ENCODE measurements around the gene SFTPA2.
"Not testable (repeated sequence)": the region's sequence is repeated elsewhere in the genome, so short reads cannot be mapped to it uniquely, and the experiment has no call there.

The SFTPA2 gene

GRCh38 chr10:79585870-79586527 is 25.8 kb upstream of the SFTPA2 start:
- Histone ChIP-seq H3K4me1 (no peaks in the 10 kb centered on the region), H3K4me3 (ENCODE audit: low read depth, low read length) (no peak overlapping the region), H3K27me3 (0 out of 2 replicates have a peak, but pooled peaks cover 5% of the 10 kb centered on the region), H3K36me3 (no peaks in the 10 kb centered on the region), H3K9me3 (no peaks in the 10 kb centered on the region)
- TF ChIP-seq, protein P1, sequence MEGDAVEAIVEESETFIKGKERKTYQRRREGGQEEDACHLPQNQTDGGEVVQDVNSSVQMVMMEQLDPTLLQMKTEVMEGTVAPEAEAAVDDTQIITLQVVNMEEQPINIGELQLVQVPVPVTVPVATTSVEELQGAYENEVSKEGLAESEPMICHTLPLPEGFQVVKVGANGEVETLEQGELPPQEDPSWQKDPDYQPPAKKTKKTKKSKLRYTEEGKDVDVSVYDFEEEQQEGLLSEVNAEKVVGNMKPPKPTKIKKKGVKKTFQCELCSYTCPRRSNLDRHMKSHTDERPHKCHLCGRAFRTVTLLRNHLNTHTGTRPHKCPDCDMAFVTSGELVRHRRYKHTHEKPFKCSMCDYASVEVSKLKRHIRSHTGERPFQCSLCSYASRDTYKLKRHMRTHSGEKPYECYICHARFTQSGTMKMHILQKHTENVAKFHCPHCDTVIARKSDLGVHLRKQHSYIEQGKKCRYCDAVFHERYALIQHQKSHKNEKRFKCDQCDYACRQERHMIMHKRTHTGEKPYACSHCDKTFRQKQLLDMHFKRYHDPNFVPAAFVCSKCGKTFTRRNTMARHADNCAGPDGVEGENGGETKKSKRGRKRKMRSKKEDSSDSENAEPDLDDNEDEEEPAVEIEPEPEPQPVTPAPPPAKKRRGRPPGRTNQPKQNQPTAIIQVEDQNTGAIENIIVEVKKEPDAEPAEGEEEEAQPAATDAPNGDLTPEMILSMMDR (IDR thresholded peaks at IDR 0.05; ENCODE audit: low read depth, low read length) = no peak
- no peak for DNase-seq

- Histone ChIP-seq H3K27me3 (no peaks in the 10 kb centered on the region; the same call in 1 of the 2 replicates), H3K4me3 (ENCODE audit: low read depth, low read length) (no peak overlapping the region)
- TF ChIP-seq, protein P1 (IDR thresholded peaks at IDR 0.05; ENCODE audit: low read depth, low read length) = no peak
Measured at GRCh38 chr10:79583488-79584024, 23.3 kb upstream of the SFTPA2 start.

GRCh38 chr10:79582954-79583353 is 22.7 kb upstream of the SFTPA2 start:
- H3K36me3 ChIP-seq; H3K4me3 ChIP-seq (ENCODE audit: low read depth, low read length); H3K9me3 ChIP-seq; H3K4me1 ChIP-seq; H3K27me3 ChIP-seq; DNase-seq: not testable (repeated sequence)

More at GRCh38 chr10:79583488-79584024, 23.3 kb upstream of the SFTPA2 start:
- no peak for DNase-seq
- H3K9me3 ChIP-seq = no peaks in the 10 kb centered on the region
- no peaks in the 10 kb centered on the region for H3K4me1 ChIP-seq
- no peaks in the 10 kb centered on the region for H3K36me3 ChIP-seq

- Histone ChIP-seq H3K27me3 (no peaks in the 10 kb centered on the region; the same call in 1 of the 2 replicates), H3K4me3 (ENCODE audit: low read depth, low read length) (no peak overlapping the region), H3K36me3 (no peaks in the 10 kb centered on the region), H3K4me1 (no peaks in the 10 kb centered on the region), H3K9me3 (no peaks in the 10 kb centered on the region)
- TF ChIP-seq, protein P1 (IDR thresholded peaks at IDR 0.05; ENCODE audit: low read depth, low read length) = no peak
- DNase-seq = no peak
Measured at GRCh38 chr10:79582096-79582495, 21.9 kb upstream of the SFTPA2 start.

DNA sequence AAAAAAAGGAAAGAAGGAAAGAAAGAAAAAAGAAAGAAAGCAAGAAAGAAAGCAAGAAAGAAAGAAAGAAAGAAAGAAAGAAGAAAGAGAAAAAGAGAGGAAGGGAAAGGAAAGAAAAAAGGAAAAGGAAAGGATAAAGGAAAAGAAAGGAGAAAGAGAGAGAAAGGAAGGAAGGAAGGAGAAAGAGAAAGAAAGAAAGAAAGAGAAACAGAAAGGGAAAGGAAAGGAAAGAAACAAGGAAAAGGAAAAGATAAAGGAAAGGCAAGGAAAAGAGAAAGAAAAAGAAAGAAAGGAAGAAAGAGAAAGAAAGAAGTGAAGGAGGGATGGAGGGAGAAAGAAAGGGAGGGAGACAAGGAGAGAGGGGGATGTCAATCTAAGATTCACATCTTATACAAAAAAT is 20.8 kb upstream of the SFTPA2 start:
- Histone ChIP-seq H3K36me3 (no peaks in the 10 kb centered on the region), H3K4me1 (no peaks in the 10 kb centered on the region), H3K4me3 (ENCODE audit: low read depth, low read length) (no peak overlapping the region), H3K9me3 (no peaks in the 10 kb centered on the region), H3K27me3 (no peaks in the 10 kb centered on the region; the same call in 1 of the 2 replicates)
- TF ChIP-seq, protein P1 (IDR thresholded peaks at IDR 0.05; ENCODE audit: low read depth, low read length) = no peak
- no peak for DNase-seq

DNA sequence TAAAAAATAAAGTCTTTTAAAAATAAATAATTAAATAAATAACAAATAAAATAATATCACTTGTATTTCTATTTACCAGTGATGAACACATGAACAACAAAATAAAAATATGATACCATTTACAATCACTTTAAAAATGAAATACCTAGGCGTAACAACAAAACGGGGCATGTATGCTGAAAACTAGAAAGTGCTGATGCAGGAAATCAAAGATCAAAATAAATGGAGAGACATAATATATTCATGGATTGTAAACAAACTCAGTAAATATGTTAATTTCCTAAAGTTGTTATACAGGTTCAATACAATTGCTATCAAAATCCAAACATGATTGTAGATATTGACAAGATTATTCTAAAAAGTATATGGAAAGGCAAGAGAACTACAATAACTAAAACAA is 19.2 kb upstream of the SFTPA2 start:
- H3K4me3 ChIP-seq (ENCODE audit: low read depth, low read length) = no peak overlapping the region
- no peaks in the 10 kb centered on the region for H3K4me1 ChIP-seq
- no peaks in the 10 kb centered on the region for H3K9me3 ChIP-seq
- no peaks in the 10 kb centered on the region for H3K36me3 ChIP-seq
- TF ChIP-seq, protein P1 (IDR thresholded peaks at IDR 0.05; ENCODE audit: low read depth, low read length) = no peak
- no peaks in the 10 kb centered on the region; the same call in 1 of the 2 replicates for H3K27me3 ChIP-seq
- DNase-seq = no peak

- not testable (repeated sequence) for DNase-seq; H3K36me3 ChIP-seq; H3K4me1 ChIP-seq; H3K4me3 ChIP-seq (ENCODE audit: low read depth, low read length); H3K9me3 ChIP-seq; H3K27me3 ChIP-seq
Measured at GRCh38 chr10:79570624-79571023, 10.4 kb upstream of the SFTPA2 start.

Data from BE2C (cell line).